ENCODE results near the gene SIX3.

SIX3 gene

DNA sequence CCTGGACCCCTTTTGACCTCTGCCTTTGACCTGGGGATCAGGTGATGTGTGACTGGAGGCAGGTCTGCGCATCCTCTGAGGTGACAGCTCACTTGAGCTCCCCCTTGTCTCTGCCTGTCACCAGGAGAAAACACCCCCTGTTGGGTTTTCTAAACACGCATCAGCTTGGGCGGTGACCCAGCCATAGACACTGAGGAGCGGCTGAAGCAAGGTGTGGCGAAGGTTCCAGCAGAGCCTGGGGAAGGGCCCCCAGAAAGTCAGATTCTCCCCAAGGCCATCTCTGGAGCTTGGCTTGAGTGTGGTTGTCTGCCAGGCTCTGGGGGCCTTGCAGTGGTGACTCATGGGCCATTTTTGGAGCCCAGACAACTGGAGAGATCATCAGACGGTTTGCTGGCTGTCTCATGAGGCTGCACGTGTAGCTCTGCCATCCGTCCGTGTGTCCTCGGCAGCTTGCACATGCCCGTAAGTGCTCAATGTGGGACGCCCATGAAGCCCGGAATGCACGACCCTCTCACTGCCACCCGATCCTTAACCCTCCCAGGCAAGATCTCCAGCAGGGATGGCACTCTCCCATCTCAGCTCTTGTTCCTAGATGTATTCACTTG is 29.4 kb downstream of the SIX3 start:
- TF ChIP-seq FOXM1 (IDR thresholded peaks at IDR 0.05; ENCODE audit: borderline replicate concordance, low read depth) (no peak), CEBPB (IDR thresholded peaks at IDR 0.05) (no peak), TCF12 (IDR thresholded peaks at IDR 0.05; ENCODE audit: low read depth) (no peak), TAF1 (IDR thresholded peaks at IDR 0.05; ENCODE audit: low read depth) (no peak), YY1 (IDR thresholded peaks at IDR 0.05; ENCODE audit: low read depth) (no peak), EGR1 (IDR thresholded peaks at IDR 0.05) (no peak), RAD21 (IDR thresholded peaks at IDR 0.05; ENCODE audit: low read depth) (no peak), NFIC (IDR thresholded peaks at IDR 0.05) (no peak), CREB1 (IDR thresholded peaks at IDR 0.05; ENCODE audit: low read depth) (no peak), ZBTB7A (IDR thresholded peaks at IDR 0.05; ENCODE audit: low read depth) (no peak), EP300 (IDR thresholded peaks at IDR 0.05; ENCODE audit: borderline replicate concordance) (no peak), TEAD4 (IDR thresholded peaks at IDR 0.05) (no peak)
- TF ChIP-seq, protein P1, sequence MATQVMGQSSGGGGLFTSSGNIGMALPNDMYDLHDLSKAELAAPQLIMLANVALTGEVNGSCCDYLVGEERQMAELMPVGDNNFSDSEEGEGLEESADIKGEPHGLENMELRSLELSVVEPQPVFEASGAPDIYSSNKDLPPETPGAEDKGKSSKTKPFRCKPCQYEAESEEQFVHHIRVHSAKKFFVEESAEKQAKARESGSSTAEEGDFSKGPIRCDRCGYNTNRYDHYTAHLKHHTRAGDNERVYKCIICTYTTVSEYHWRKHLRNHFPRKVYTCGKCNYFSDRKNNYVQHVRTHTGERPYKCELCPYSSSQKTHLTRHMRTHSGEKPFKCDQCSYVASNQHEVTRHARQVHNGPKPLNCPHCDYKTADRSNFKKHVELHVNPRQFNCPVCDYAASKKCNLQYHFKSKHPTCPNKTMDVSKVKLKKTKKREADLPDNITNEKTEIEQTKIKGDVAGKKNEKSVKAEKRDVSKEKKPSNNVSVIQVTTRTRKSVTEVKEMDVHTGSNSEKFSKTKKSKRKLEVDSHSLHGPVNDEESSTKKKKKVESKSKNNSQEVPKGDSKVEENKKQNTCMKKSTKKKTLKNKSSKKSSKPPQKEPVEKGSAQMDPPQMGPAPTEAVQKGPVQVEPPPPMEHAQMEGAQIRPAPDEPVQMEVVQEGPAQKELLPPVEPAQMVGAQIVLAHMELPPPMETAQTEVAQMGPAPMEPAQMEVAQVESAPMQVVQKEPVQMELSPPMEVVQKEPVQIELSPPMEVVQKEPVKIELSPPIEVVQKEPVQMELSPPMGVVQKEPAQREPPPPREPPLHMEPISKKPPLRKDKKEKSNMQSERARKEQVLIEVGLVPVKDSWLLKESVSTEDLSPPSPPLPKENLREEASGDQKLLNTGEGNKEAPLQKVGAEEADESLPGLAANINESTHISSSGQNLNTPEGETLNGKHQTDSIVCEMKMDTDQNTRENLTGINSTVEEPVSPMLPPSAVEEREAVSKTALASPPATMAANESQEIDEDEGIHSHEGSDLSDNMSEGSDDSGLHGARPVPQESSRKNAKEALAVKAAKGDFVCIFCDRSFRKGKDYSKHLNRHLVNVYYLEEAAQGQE (IDR thresholded peaks at IDR 0.05; ENCODE audit: low read depth) = no peak
- TF ChIP-seq, protein P2, sequence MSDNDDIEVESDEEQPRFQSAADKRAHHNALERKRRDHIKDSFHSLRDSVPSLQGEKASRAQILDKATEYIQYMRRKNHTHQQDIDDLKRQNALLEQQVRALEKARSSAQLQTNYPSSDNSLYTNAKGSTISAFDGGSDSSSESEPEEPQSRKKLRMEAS (IDR thresholded peaks at IDR 0.05) = no peak
- TF ChIP-seq, protein P3, sequence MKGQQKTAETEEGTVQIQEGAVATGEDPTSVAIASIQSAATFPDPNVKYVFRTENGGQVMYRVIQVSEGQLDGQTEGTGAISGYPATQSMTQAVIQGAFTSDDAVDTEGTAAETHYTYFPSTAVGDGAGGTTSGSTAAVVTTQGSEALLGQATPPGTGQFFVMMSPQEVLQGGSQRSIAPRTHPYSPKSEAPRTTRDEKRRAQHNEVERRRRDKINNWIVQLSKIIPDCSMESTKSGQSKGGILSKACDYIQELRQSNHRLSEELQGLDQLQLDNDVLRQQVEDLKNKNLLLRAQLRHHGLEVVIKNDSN (IDR thresholded peaks at IDR 0.05) = no peak

DNA sequence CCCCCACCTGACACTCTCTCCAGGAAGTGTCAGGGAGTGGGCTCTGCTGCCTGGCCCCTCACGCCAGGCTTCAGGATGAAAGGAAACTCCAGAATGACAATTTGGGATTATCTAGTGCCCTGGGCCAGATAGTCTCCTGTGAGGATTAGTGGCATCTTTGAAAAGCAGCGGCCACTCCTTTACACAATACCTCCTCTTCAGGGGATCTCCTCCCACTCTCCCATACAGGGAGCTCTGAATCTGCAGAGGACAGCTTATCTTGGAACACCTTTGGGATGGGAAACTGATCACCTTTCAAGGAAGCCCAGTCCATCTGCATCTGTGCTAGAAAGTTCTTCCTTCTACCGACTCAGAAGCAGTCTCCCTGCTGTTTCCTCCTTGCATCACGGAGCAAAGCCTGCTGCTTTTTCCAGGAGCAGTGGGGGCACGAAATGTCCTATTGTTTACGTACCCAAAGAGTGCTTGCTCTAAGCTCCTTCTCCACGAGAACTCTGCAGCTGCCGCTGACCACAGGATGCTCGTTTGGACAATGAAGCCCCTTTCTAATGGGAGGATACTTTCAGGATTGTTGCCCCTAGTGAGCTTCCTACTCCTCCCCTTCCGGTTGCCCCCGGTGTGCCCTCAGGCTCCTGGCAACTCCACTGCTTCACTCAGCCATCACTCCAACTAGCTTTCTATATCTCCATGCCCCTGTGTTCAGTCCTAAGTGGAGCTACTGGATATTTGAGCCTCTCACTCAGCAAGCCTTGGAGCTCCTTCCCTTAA is 31.5 kb downstream of the SIX3 start:
- TF ChIP-seq RAD21 (IDR thresholded peaks at IDR 0.05; ENCODE audit: low read depth) (no peak), EP300 (IDR thresholded peaks at IDR 0.05; ENCODE audit: borderline replicate concordance) (no peak), CEBPB (IDR thresholded peaks at IDR 0.05) (no peak), TCF12 (IDR thresholded peaks at IDR 0.05; ENCODE audit: low read depth) (no peak), CREB1 (IDR thresholded peaks at IDR 0.05; ENCODE audit: low read depth) (no peak), ZBTB7A (IDR thresholded peaks at IDR 0.05; ENCODE audit: low read depth) (no peak), FOXM1 (IDR thresholded peaks at IDR 0.05; ENCODE audit: borderline replicate concordance, low read depth) (no peak), NFIC (IDR thresholded peaks at IDR 0.05) (no peak), TEAD4 (IDR thresholded peaks at IDR 0.05) (no peak), EGR1 (IDR thresholded peaks at IDR 0.05) (no peak), YY1 (IDR thresholded peaks at IDR 0.05; ENCODE audit: low read depth) (no peak), TAF1 (IDR thresholded peaks at IDR 0.05; ENCODE audit: low read depth) (no peak)
- TF ChIP-seq, protein P2 (IDR thresholded peaks at IDR 0.05) = no peak
- TF ChIP-seq, protein P1 (IDR thresholded peaks at IDR 0.05; ENCODE audit: low read depth) = no peak
- TF ChIP-seq, protein P3 (IDR thresholded peaks at IDR 0.05) = no peak

DNA sequence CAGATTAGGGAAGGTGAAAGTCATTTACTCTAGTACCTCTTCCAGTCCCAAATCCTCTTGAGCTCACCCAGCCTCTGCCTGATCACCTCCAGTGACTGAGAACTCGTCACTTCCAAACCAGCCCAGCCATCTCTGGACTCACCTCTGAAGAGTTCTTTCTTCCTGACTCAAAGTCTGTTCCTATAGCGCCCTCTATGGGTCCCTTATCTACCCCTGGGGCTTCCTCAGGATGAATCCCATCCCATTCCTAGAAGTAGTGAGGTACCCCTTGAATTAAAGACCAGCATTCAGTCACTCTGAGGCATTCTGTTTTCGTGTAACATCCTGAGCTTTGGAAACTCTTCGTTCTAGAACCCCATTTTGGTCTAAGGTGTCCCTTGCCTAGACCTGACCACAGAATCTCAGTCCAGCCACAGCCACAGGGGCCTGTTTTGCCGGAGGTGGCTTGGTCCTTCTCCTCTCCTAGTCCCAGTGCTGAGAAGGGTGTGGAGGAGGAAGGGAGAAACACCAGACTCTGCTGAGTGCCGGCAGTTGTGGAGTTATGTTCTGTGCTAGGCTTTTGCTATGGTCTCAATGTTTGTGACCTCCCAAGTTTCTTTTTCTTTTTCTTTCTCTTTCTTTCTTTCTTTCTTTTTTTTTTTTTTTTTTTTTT is 32.7 kb downstream of the SIX3 start:
- TF ChIP-seq EP300 (IDR thresholded peaks at IDR 0.05; ENCODE audit: borderline replicate concordance) (no peak), TCF12 (IDR thresholded peaks at IDR 0.05; ENCODE audit: low read depth) (no peak), ZBTB7A (IDR thresholded peaks at IDR 0.05; ENCODE audit: low read depth) (no peak), NFIC (IDR thresholded peaks at IDR 0.05) (no peak), TEAD4 (IDR thresholded peaks at IDR 0.05) (no peak), RAD21 (IDR thresholded peaks at IDR 0.05; ENCODE audit: low read depth) (peak; percentile 80)

DNA sequence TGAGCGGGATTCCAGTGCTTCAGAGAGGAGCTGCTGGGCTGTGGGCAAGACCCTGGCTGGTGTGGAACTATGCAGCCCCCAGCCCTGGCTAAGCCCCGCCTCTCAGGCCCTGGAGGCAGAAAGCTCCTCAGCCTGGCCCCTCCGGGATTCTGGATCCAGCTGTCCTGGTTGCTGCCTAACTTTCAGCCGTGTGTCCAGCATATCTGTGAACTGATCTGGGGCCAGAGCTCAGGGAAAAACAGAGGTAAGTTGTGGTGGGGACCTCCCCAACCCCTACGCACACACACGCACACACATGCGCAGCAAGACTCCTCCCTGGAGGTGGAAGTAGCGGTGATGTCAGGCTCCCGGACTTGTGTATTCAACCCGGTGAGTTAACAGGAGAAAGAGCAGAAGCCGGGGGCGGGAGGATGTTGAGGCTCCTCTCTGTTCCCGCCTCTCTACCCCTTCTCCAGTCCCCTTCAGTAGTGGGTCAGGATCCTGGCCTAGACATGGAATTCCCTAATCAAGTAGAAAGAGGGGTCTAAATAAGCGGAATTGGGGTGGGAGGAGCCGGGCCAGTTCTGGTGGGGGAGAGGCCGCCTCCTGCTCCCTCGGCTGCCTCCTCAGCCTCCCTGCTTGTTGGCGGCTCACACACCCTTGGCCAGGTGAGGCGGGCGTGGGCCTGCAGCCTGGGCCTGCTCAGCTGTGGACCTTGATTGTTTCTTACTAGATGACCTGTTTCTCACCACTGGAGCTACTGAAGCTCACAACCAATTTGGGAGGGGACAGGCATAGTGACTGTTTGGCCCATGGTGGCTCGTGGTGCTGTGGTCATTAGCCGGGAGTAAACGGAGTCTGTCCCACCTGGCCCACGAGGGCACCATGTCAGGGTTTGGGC is 34.3 kb downstream of the SIX3 start:
- TF ChIP-seq NFIC (IDR thresholded peaks at IDR 0.05) = no peak
- TF ChIP-seq TCF12 (IDR thresholded peaks at IDR 0.05; ENCODE audit: low read depth) = no peak
- no peak for TF ChIP-seq RAD21 (IDR thresholded peaks at IDR 0.05; ENCODE audit: low read depth)
- TF ChIP-seq ZBTB7A (IDR thresholded peaks at IDR 0.05; ENCODE audit: low read depth) = no peak
- no peak for TF ChIP-seq YY1 (IDR thresholded peaks at IDR 0.05; ENCODE audit: low read depth)
- TF ChIP-seq, protein P2 (IDR thresholded peaks at IDR 0.05) = no peak
- TF ChIP-seq EGR1 (IDR thresholded peaks at IDR 0.05) = no peak
- TF ChIP-seq, protein P1 (IDR thresholded peaks at IDR 0.05; ENCODE audit: low read depth) = no peak
- TF ChIP-seq TEAD4 (IDR thresholded peaks at IDR 0.05) = no peak
- no peak for TF ChIP-seq CREB1 (IDR thresholded peaks at IDR 0.05; ENCODE audit: low read depth)
- TF ChIP-seq EP300 (IDR thresholded peaks at IDR 0.05; ENCODE audit: borderline replicate concordance) = no peak
- TF ChIP-seq FOXM1 (IDR thresholded peaks at IDR 0.05; ENCODE audit: borderline replicate concordance, low read depth) = no peak
- TF ChIP-seq TAF1 (IDR thresholded peaks at IDR 0.05; ENCODE audit: low read depth) = no peak
- TF ChIP-seq, protein P3 (IDR thresholded peaks at IDR 0.05) = no peak
- TF ChIP-seq CEBPB (IDR thresholded peaks at IDR 0.05) = no peak
